GM19035 (cell line): ENCODE data around the gene STXBP5.

Experiments
- ATAC-seq: cut with Tn5 transposase; IDR thresholded peaks from one replicate; pipeline ENCODE4 v1.9.1; 2021; ENCODE audit not compliant: unreplicated experiment

STXBP5 gene

GRCh38 chr6:147177286-147177685 is 26.9 kb upstream of the STXBP5 start:
- no peak for ATAC-seq

DNA sequence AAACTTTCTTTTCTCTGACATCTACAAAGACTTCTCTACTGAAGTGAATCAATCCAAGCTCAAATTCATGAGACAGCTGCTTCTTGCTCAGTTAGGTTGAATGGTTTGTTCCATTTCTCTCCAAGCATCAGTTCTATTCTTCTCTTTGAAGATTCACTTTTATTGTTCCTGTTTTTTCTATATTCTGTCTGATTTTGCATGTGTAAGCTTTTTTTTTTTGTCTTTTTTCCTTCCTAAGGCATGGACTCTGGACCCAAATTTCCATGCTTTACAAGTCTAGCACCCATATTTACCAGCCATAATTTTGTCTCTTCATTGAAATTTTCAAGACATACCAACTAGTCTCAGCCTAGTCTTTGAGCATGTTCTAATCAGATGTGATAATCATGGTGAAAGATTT is 25.9 kb upstream of the STXBP5 start:
- no peak for ATAC-seq

GRCh38 chr6:147179809-147180208 is 24.4 kb upstream of the STXBP5 start:
- ATAC-seq, result no peak

DNA sequence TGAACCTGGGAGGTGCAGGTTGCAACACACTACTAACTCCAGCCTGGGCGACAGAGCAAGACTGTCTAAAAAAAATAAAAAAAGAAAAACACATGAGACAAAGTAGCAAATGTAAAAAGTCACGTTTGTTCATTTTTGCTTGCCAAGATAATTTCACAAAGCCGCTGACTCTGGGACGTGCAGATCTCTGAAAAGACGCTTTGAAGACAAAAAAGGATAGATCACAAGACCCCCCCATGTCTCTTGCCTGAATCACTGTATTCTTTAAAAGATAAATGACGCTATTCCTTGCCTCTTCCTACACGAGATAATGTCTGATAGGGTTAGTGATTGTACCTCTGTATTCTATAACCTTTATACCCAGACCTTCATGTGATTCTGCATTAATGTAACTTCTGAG is 23.3 kb upstream of the STXBP5 start:
- ATAC-seq, result no peak

- ATAC-seq, result no peak
Observed at GRCh38 chr6:147184379-147184778, 19.8 kb upstream of the STXBP5 start.

DNA sequence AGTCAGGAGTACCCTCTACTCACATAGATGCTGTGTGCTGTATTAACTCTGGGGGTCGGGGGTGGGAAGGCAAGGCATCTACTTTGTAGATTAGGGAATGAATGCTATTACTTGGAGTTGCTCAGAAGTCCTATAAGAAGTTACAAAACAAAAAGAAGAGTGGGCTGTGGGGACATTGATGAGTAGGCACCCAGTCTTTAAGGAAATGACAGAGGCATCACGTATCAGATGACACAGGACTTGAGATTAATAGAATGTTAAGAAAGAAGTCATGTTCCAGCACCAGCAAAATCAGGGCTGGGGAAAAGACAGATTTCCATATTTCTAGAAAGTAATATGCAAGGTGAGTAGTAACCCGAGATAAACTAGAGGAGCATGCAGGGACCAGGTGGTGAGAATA is 19.0 kb upstream of the STXBP5 start:
- ATAC-seq, result no peak

DNA sequence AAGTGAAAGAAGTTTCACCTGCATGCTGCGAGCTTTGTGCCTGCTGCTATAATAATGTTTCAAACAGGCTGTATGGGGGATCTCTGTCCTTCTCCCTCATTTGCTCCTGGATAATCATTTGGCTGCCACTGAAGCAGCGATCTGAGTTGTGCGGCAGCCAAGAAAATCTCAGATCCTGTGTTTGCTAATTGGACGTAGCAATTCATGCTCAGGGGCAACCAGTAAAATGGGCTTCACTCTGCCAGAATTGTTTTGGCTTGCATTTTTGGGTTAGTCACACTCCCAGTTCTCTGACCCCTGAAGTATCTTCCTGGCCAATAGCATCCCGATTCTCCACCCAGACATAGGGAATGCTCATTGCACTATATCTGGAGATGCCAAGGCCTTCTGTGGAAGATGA is 13.7 kb upstream of the STXBP5 start:
- no peak for ATAC-seq

- ATAC-seq, result no peak
Observed at GRCh38 chr6:147192278-147192911, 11.8 kb upstream of the STXBP5 start.

DNA sequence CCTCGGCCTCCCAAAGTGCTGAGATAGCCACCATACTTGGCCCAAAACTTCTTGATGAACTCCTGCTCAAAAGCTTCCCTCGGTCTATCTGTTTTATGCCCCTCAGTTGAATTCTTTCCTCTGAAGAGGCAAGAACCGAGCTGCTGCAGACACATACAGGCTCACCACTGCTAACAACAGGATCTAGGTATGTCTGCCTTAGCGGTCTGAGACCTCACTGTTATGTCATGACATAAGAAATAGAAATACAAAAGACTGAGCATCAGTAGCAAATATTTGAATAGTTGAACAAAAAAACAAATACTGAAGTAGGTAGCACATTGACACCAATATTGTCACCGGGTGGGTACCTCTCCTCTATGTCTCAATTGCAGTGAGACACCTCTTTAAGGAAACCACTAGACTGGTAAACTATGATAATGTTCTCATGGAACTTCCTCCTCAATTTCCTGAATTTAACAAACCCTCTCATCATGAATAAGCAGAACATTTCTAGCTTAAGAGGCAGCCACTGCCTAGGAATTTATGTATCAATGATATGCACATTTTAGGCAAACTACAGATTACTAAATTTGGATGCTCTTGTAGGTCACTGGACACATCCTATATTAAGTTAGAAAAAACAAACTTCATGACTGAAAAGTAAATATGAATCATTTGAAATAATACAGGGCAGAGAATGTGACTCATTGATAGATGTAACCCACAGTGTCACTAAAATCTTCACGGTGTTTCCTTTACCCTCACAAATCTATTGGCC is 9.4 kb upstream of the STXBP5 start:
- ATAC-seq, result no peak

- ATAC-seq, result no peak
Observed at GRCh38 chr6:147195510-147195909, 8.7 kb upstream of the STXBP5 start.

DNA sequence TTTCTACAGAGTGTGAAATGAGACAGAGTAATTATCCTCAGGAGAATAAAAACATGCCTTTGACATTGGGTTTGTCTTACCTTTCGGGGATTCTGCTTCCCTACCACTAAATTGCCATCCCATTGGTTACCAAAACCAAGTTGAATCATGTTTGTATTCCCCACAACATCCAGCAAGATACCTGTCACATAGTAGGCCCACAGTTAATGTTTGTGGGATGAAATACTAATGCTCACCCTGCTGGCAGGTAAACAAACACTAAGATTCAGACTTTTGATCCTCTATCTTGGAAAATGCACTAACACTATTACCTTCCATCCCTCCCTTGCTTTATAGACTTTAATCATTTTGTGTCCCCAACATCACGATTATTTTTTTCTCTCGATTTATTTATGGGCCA is 8.2 kb upstream of the STXBP5 start:
- no peak for ATAC-seq

- no peak for ATAC-seq
Observed at GRCh38 chr6:147200711-147201110, 3.5 kb upstream of the STXBP5 start.

- ATAC-seq, result peak; percentile 12
Observed at GRCh38 chr6:147201885-147202515, 2.2 kb upstream of the STXBP5 start.

DNA sequence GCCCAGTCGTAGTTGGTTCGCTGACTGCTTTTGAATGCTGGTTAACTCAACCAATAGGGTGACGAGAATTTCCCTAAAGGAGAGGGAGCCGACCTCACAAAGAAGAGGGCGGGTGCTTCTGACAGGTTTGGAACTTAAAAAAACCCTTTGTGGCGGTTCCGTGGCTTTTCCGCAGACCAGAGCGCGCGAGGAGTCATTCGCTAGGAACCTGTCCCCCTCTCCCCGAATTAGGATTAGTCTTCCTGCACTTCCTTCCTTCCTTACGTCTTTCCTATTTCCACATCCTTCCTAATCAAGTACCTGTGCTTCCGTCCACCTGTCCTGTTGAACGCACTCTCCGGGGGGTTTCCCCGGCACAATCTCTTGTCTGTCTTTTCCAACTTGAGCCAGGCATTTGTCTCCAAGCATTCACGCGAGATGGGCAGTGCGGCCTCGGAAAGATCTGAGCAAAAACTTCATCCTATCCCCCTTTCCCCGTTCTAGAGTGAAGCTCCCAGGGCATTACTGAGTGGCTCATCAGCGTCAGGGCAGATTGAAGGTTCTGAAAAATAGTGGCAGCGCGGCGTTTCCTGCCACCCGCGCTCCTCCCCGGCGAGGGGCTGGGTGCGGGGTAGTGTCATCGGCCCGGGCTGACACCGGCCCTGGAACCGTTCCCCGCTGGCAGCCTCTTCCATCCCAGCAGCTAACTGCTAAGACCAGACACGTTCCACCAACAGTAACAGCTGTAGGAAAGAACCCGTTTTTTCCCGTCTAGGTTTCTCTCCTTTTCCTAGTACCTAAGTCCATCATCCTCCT is 1.5 kb upstream of the STXBP5 start:
- peak; percentile 77 for ATAC-seq

- ATAC-seq, result peak; percentile 49
Observed at GRCh38 chr6:147203311-147204059, 732 bp upstream of the STXBP5 start.

DNA sequence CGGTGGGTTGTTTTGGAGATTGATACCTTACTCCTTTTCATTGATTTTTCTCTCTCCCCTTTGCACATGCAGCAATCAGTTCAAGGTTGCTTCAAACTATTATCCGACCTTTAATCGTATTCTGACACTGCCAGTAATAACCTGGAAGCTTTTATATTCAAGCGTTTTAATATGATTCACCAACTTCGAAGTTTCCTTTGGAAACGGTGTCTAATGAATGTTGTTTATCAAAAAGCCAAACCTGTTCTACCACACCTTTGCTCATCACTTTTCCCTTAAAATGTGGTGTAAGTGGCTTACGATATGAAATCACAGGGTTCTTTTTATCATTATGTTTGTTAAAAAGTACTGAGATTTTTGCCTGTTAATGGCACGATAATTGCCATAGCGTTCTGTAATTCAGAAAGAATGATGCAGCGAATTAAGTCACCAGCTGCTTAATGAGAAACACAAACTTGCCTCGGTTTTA is 660 bp downstream of the STXBP5 start:
- no peak for ATAC-seq

DNA sequence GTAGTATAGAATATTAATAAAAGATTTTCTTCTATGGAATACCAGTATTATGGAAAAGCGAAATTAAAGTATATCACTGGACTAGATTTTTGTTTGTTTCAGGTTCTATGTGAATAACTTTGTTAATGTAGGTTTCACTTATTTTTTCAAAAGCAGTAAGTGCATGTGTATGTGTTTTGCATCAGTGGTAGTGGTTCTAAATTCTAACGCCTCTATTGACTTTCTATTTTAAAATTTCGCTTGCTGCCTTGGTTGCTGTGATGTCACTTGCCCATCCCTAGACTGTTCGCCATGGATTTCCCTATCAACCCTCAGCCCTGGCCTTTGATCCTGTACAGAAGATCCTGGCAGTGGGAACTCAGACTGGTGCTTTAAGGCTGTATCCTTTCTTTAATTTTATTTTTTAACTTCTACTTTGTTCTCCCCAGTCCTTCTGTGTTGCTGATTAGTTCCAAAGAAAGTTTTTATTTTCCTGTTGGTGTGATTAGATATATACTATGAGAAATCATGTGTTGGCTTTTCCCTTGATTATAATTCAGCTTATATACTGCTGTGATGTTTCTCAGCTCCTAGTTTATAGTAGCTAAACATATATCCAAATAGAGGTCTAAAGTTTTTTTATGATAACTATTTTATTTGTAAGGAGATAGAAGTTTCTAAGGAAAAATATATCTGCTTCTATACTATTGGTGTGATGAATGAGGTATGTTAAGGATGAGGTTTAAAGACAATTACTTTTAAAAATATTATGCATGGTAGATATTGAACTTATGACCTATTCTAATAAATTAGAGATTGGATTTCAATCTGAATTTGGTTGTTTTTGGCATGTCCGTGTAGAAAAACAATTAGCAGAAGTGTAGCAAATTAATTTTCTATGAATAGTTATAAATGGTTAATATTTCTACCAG is 1.7 kb downstream of the STXBP5 start:
- ATAC-seq, result no peak

DNA sequence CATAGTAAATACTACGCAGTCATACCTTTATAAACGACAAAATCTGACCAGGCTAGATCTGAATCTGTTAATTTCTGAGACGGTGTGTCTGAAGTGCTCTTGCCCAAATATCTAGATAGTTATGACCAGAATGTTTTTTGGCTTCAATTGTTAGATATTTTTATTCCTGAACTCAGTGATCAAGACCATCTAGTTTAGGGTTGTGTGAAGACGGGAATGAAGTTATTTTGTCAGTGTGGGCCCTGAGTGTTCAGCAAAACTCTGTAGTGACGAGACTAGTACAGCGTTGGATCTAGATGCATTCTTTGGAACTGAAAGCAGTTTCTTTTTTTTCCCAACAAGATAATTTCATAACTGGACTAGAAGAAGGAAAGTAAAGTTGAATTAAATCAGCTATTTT is 3.1 kb downstream of the STXBP5 start:
- no peak for ATAC-seq

DNA sequence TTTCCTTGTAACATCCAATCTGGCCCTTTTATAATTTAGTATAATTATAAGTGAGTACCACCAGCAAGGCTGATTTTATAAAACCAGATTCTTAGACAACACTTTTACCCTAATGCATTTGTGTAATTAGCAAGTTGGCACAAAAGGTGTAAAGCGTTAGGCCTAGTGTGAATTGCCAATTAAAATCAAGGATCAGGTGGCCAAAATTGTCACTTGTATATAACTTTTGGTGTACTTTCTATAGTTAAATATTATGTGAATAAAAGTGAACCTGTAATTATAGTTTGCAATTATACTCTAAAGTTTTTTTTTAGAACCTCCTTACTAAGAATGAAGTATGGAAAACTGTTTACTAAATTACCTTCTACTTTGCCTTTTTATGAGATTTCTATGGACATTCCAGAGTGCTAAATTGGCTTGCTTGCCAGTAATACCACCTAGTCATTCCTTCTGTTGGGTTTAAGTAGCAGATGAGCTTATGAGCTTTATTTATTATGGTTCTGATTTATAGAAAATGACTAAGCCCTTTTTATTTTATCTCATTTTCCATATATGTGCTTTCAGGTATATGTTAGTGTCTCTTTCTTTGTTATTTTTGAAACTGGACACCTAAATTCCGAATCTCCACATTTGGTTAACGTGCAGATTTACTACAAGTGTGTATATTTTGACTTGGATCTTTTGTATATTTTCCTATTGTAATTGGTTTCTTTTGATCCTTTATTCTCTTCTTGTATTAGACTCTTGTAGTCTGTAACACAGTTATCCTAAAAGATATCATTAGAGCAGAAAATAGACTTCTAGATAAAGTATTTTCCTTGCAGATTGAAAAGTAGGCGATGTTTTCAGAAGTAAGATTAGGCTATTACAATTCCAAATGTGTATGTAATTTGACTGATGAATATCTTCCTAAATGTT is 3.9 kb downstream of the STXBP5 start:
- no peak for ATAC-seq
